Right atrium auricular region (tissue), 2 donors: ENCODE data around the gene SLC66A2. TPM values are rescaled to one million over a fixed set of nuclear protein-coding genes. Genes with fewer than 3 reads are reported as not detected.

ENCODE experiments used
- DNase-seq: peaks from one replicate; pipeline ENCODE4 v3.0.0-alpha.2; 2019; ENCODE audit warnings: low spot score
- H3K27ac ChIP-seq, 2 donors: fragments of 200-600 bp; sonication (generic); 1 replicate in 1 of 2; 2 replicates in 1 of 2; pipeline ENCODE4 v1.5.1; 2016 to 2019
- H3K27me3 ChIP-seq, 2 donors: fragments of 200-600 bp; sonication (generic); one replicate each; pipeline versions ENCODE4 v1.5.1 to v1.6.0; 2017 to 2019
- H3K36me3 ChIP-seq: fragments of 200-600 bp; sonication (generic); one replicate; pipeline ENCODE4 v1.5.1; 2016
- H3K4me1 ChIP-seq, 2 donors: fragments of 200-600 bp; sonication (generic); one replicate each; pipeline versions ENCODE4 v1.5.1 to v1.6.0; 2017 to 2019
- H3K4me3 ChIP-seq, 2 donors: fragments of 200-600 bp; sonication (generic); 1 replicate in 1 of 2; 2 replicates in 1 of 2; pipeline ENCODE4 v1.5.1; 2017 to 2019; ENCODE audit warnings: mild to moderate bottlenecking in 1 of 2, moderate library complexity in 1 of 2
- H3K9me3 ChIP-seq, 2 donors: fragments of 200-600 bp; sonication (generic); one replicate each; pipeline ENCODE4 v1.5.1; 2019
- CTCF ChIP-seq, 2 donors: fragments of 200-600 bp; sonication (generic); IDR thresholded peaks; one replicate each; pipeline ENCODE4 v1.5.1; 2019; ENCODE audit warnings: antibody characterized with exemption in 2 of 2
- total RNA-seq, 2 donors: library from RNA; depleted of rRNA; stranded (reverse); fragments of >200 nt; gene quantifications; one replicate each; pipeline ENCODE4 v1.1.0, GENCODE V29; 2016

The SLC66A2 gene
- total RNA-seq, 2 donors from 2014 or later, result 21.4 to 22.9 TPM

DNA sequence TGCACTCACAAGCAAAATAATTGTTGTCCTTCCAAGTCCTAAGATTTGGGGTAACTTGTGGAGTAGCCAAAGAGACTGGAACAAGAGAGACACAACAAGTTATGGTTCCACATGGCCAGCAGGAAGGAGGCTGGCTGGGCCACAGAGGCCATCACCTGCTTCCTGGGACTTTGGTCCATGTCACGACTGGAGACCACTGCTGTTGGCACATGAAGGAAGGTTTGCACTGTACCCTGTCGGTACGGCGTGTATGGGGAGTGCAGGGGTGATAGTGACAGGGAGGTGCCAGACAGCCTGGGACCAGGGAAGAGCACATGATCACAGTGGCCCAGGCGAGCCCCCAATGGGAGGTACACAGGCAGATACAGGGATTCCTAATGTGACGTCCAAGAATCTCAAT, 15.5 kb downstream of the SLC66A2 start:
- no peak for DNase-seq
- peaks cover 0 to 23% of the 10 kb centered on the region in 2 donors for H3K9me3 ChIP-seq
- no peaks in the 10 kb centered on the region for H3K27me3 ChIP-seq
- H3K4me1 ChIP-seq, result peaks cover 0 to 24% of the 10 kb centered on the region in 2 donors
- no peak overlapping the region for H3K4me3 ChIP-seq
- H3K27ac ChIP-seq, result no peak overlapping the region
- H3K36me3 ChIP-seq, result peaks cover 21% of the 10 kb centered on the region
- TF ChIP-seq CTCF (IDR thresholded peaks at IDR 0.05), result no peak

DNA sequence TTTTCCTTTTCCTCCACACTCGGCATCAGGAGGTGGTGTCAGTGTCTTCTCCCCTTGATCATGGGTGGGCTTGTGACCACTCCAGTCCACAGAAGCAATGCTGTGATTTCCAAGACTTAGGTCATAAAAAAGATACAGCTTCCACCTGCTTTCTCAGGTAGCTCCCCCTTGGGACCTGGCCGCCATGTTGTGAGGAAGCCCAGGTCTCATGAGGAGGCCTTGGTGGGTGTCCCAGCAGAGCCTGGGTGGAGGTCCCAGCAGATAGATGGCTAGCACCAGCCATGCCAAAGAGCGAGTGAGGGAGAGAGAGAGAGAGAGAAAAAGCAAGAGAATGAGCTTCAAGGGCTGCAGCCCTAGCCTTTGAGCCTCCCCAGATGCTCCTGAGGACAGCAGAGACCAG, 16.0 kb downstream of the SLC66A2 start:
- no peak for TF ChIP-seq CTCF (IDR thresholded peaks at IDR 0.05)
- no peak overlapping the region for H3K27ac ChIP-seq
- peaks cover 0 to 27% of the 10 kb centered on the region in 2 donors for H3K9me3 ChIP-seq
- H3K27me3 ChIP-seq, result no peaks in the 10 kb centered on the region
- peaks cover 17% of the 10 kb centered on the region for H3K36me3 ChIP-seq
- H3K4me3 ChIP-seq, result no peak overlapping the region
- peaks cover 0 to 24% of the 10 kb centered on the region in 2 donors for H3K4me1 ChIP-seq
- DNase-seq, result no peak

DNA sequence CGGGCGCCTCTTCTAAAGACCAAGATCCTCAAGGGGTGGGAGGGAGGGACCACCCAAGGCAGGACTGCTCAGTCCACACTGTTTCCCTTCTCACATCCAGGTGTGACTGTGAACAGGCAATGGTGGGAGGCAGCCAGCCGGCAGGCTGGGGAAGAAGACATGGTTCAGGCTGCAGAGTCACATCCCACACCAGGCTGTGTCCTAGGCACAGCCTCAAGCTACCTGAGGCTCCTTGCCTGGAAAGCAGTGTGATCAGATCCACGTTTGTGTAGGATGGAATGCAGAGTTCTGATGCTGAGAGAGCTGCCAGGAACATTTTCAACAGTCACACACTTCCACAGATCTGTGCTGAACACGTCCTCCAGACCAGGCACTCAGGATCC, 16.4 kb downstream of the SLC66A2 start:
- TF ChIP-seq CTCF (IDR thresholded peaks at IDR 0.05), result no peak
- Histone ChIP-seq H3K4me3 (no peak overlapping the region), H3K36me3 (peaks cover 14% of the 10 kb centered on the region), H3K4me1 (peaks cover 0 to 24% of the 10 kb centered on the region in 2 donors), H3K27me3 (no peaks in the 10 kb centered on the region), H3K9me3 (peaks cover 0 to 32% of the 10 kb centered on the region in 2 donors), H3K27ac (no peak overlapping the region)
- no peak for DNase-seq

GRCh38 chr18:79934311-79935097, 16.9 kb downstream of the SLC66A2 start:
- DNase-seq, result no peak
- peaks cover 17% of the 10 kb centered on the region for H3K36me3 ChIP-seq
- H3K9me3 ChIP-seq, result peaks cover 0 to 37% of the 10 kb centered on the region in 2 donors
- H3K27me3 ChIP-seq, result no peaks in the 10 kb centered on the region
- H3K27ac ChIP-seq, result peak overlapping the region in 1 of 2 donors; percentile 52
- H3K4me3 ChIP-seq, result no peak overlapping the region
- TF ChIP-seq CTCF (IDR thresholded peaks at IDR 0.05), result peak in 1 of 2 donors; percentile 38
- H3K4me1 ChIP-seq, result peaks cover 0 to 23% of the 10 kb centered on the region in 2 donors

GRCh38 chr18:79933765-79934164, 17.7 kb downstream of the SLC66A2 start:
- peak in 1 of 2 donors; percentile 11 for TF ChIP-seq CTCF (IDR thresholded peaks at IDR 0.05)
- H3K27ac ChIP-seq, result peak overlapping the region in 1 of 2 donors; percentile 52
- H3K36me3 ChIP-seq, result peaks cover 25% of the 10 kb centered on the region
- H3K4me3 ChIP-seq, result no peak overlapping the region
- peaks cover 0 to 45% of the 10 kb centered on the region in 2 donors for H3K9me3 ChIP-seq
- H3K27me3 ChIP-seq, result no peaks in the 10 kb centered on the region
- peaks cover 0 to 17% of the 10 kb centered on the region in 2 donors for H3K4me1 ChIP-seq
- DNase-seq, result no peak
